Karpas-422 (cell line): ENCODE data around the gene DDX39B. TPM values are rescaled to one million over a fixed set of nuclear protein-coding genes. Genes with fewer than 3 reads are reported as not detected.

Experiments
- DNase-seq: peaks from one replicate; pipeline ENCODE4 v3.0.0-alpha.2; 2015
- H2AFZ ChIP-seq: fragments of 200-600 bp; sonication (generic); 2 replicates; pipeline ENCODE4 v1.6.1; 2014; ENCODE audit warnings: antibody characterized with exemption, low read length, mixed read lengths
- H3K27ac ChIP-seq: fragments of 200-600 bp; sonication (generic); 2 replicates; pipeline ENCODE4 v1.5.1; 2014; ENCODE audit warnings: mild to moderate bottlenecking, low read length, moderate library complexity
- H3K27me3 ChIP-seq: fragments of 200-600 bp; sonication (generic); 2 replicates; pipeline ENCODE4 v1.6.1; 2014; ENCODE audit warnings: low read length, mixed read lengths
- H3K36me3 ChIP-seq: fragments of 200-600 bp; sonication (generic); 2 replicates; pipeline ENCODE4 v1.6.1; 2014; ENCODE audit warnings: low read length, mixed read lengths; ENCODE audit not compliant: insufficient read depth
- H3K4me1 ChIP-seq: fragments of 200-600 bp; sonication (generic); 2 replicates; pipeline ENCODE4 v1.6.1; 2014; ENCODE audit warnings: mild to moderate bottlenecking, low read length, mixed read lengths
- H3K4me2 ChIP-seq: fragments of 200-600 bp; sonication (generic); 2 replicates; pipeline ENCODE4 v1.6.1; 2014; ENCODE audit warnings: low read length, low read depth, mild to moderate bottlenecking; ENCODE audit not compliant: poor library complexity, severe bottlenecking
- H3K4me3 ChIP-seq: fragments of 200-600 bp; sonication (generic); 2 replicates; pipeline ENCODE4 v1.5.1; 2014; ENCODE audit warnings: mild to moderate bottlenecking, antibody characterized with exemption, low read length, mixed read lengths
- H3K79me2 ChIP-seq: fragments of 200-600 bp; sonication (generic); 2 replicates; pipeline ENCODE4 v1.6.1; 2014; ENCODE audit warnings: mild to moderate bottlenecking, low read length, mixed read lengths
- H3K9ac ChIP-seq: fragments of 200-600 bp; sonication (generic); 2 replicates; pipeline ENCODE4 v1.6.0; 2014; ENCODE audit warnings: low read length
- H3K9me2 ChIP-seq: fragments of 200-600 bp; sonication (generic), shearing (Covaris generic); replicated peaks from 2 replicates; pipeline ENCODE4 v1.6.0; 2014; ENCODE audit warnings: mild to moderate bottlenecking, low read length, moderate library complexity; ENCODE audit not compliant: insufficient read depth
- H3K9me3 ChIP-seq: fragments of 300-700, 200-600 bp; sonication (generic); 2 replicates; pipeline ENCODE4 v1.6.1; 2014; ENCODE audit warnings: low read length, mixed read lengths
- H4K20me1 ChIP-seq: fragments of 200-600 bp; sonication (generic); 2 replicates; pipeline ENCODE4 v1.6.1; 2014; ENCODE audit warnings: mild to moderate bottlenecking, antibody characterized with exemption, low read length, low read depth; ENCODE audit not compliant: insufficient read depth
- total RNA-seq: library from RNA; depleted of rRNA; stranded (reverse); fragments of >200 nt; shearing (Covaris generic); gene quantifications from 2 replicates; pipeline ENCODE4 v1.2.3, GENCODE V29; 2014; ENCODE audit warnings: low replicate concordance

DDX39B gene
- total RNA-seq, 1 experiment from 2014 or later: 412 TPM

GRCh38 chr6:31546958-31547726 lies 5.3 kb upstream of the DDX39B start, which contains the start of gene NFKBIL1:
Gene NFKBIL1 (plus strand): TSS chr6:31547608. CDS start chr6:31547695, 87 bp downstream.
- Histone ChIP-seq H3K27ac (peak within 1 kb of the TSS; percentile 88), H3K9ac (peak within 1 kb of the TSS; percentile 75), H3K4me1 (peaks cover 70% of the 10 kb centered on the region), H3K79me2 (peaks cover 30% of the 10 kb centered on the region), H3K27me3 (no peaks in the 10 kb centered on the region), H3K4me3 (peak within 1 kb of the TSS; percentile 72), H4K20me1 (no peaks in the 10 kb centered on the region), H3K9me2 (no peaks in the 10 kb centered on the region), H3K9me3 (no peaks in the 10 kb centered on the region), H3K36me3 (peaks cover 12% of the 10 kb centered on the region), H3K4me2 (peak within 1 kb of the TSS; percentile 85), H2AFZ (no peak within 1 kb of the TSS)
- peak; percentile 99 for DNase-seq

- Histone ChIP-seq H2AFZ (no peak within 1 kb of the TSS), H4K20me1 (no peaks in the 10 kb centered on the region; the same call in 1 of the 2 replicates), H3K27ac (peak within 1 kb of the TSS; percentile 87), H3K4me1 (peaks cover 70% of the 10 kb centered on the region), H3K9me2 (no peaks in the 10 kb centered on the region), H3K27me3 (no peaks in the 10 kb centered on the region), H3K9me3 (no peaks in the 10 kb centered on the region), H3K79me2 (peaks cover 34% of the 10 kb centered on the region), H3K36me3 (peaks cover 12% of the 10 kb centered on the region), H3K9ac (peak within 1 kb of the TSS; percentile 75), H3K4me2 (peak within 1 kb of the TSS; percentile 85), H3K4me3 (peak within 1 kb of the TSS; percentile 72)
- peak; percentile 96 for DNase-seq
These were observed 4.6 kb upstream of the DDX39B start, which contains the start of gene ATP6V1G2 for GRCh38 chr6:31546339-31546957. Gene ATP6V1G2 (minus strand): TSS chr6:31546608. CDS start chr6:31546559, 49 bp downstream.

GRCh38 chr6:31545291-31545690 lies 3.5 kb upstream of the DDX39B start:
- peak overlapping the region; percentile 72 for H3K9ac ChIP-seq
- H4K20me1 ChIP-seq: peaks cover 8% of the 10 kb centered on the region
- H3K9me2 ChIP-seq: no peaks in the 10 kb centered on the region
- H3K36me3 ChIP-seq: peaks cover 23% of the 10 kb centered on the region
- no peak overlapping the region for H2AFZ ChIP-seq
- peak overlapping the region; percentile 69 for H3K4me3 ChIP-seq
- peak overlapping the region; percentile 85 for H3K4me2 ChIP-seq
- DNase-seq: peak; percentile 78
- peaks cover 46% of the 10 kb centered on the region for H3K79me2 ChIP-seq
- H3K27me3 ChIP-seq: no peaks in the 10 kb centered on the region
- H3K9me3 ChIP-seq: no peaks in the 10 kb centered on the region
- H3K4me1 ChIP-seq: peaks cover 73% of the 10 kb centered on the region
- peak overlapping the region; percentile 87 for H3K27ac ChIP-seq

- Histone ChIP-seq H3K9ac (peak overlapping the region; percentile 72), H4K20me1 (peaks cover 14% of the 10 kb centered on the region), H3K4me1 (peaks cover 76% of the 10 kb centered on the region), H3K27ac (peak overlapping the region; percentile 87), H3K27me3 (no peaks in the 10 kb centered on the region), H3K36me3 (peaks cover 28% of the 10 kb centered on the region), H3K4me2 (peak overlapping the region; percentile 85), H3K4me3 (peak overlapping the region; percentile 69; the same call in 1 of the 2 replicates), H2AFZ (no peak overlapping the region), H3K79me2 (peaks cover 52% of the 10 kb centered on the region), H3K9me2 (no peaks in the 10 kb centered on the region), H3K9me3 (no peaks in the 10 kb centered on the region)
- DNase-seq: peak; percentile 40
These were observed 2.9 kb upstream of the DDX39B start for GRCh38 chr6:31544676-31545075.

- Histone ChIP-seq H4K20me1 (peaks cover 24% of the 10 kb centered on the region), H3K9ac (no peak overlapping the region), H3K4me3 (peak overlapping the region; percentile 96; the same call in 1 of the 2 replicates), H3K4me1 (peaks cover 76% of the 10 kb centered on the region), H3K27ac (peak overlapping the region; percentile 95; the same call in 1 of the 2 replicates), H3K27me3 (no peaks in the 10 kb centered on the region), H3K79me2 (peaks cover 57% of the 10 kb centered on the region), H2AFZ (no peak overlapping the region), H3K4me2 (peak overlapping the region; percentile 98), H3K36me3 (peaks cover 31% of the 10 kb centered on the region), H3K9me2 (no peaks in the 10 kb centered on the region), H3K9me3 (no peaks in the 10 kb centered on the region)
- peak; percentile 40 for DNase-seq
These were observed 1.8 kb upstream of the DDX39B start for GRCh38 chr6:31543639-31544038.

- Histone ChIP-seq H3K4me2 (peak overlapping the region; percentile 98), H3K9ac (peak overlapping the region; percentile 96), H3K9me3 (no peaks in the 10 kb centered on the region), H3K4me1 (peaks cover 58% of the 10 kb centered on the region), H3K4me3 (peak overlapping the region; percentile 96), H3K27me3 (no peaks in the 10 kb centered on the region), H3K79me2 (peaks cover 59% of the 10 kb centered on the region), H3K27ac (peak overlapping the region; percentile 95), H3K36me3 (peaks cover 49% of the 10 kb centered on the region), H2AFZ (no peak overlapping the region), H3K9me2 (no peaks in the 10 kb centered on the region), H4K20me1 (peaks cover 41% of the 10 kb centered on the region)
- peak; percentile 89 for DNase-seq
These were observed 645 bp downstream of the DDX39B start for GRCh38 chr6:31541059-31541657.

GRCh38 chr6:31540640-31541039 lies 1.2 kb downstream of the DDX39B start:
- Histone ChIP-seq H3K9ac (peak overlapping the region; percentile 96), H3K79me2 (peaks cover 62% of the 10 kb centered on the region), H3K27ac (peak overlapping the region; percentile 95)

More at GRCh38 chr6:31540640-31541039, 1.2 kb downstream of the DDX39B start:
- Histone ChIP-seq H3K36me3 (peaks cover 54% of the 10 kb centered on the region), H3K4me3 (peak overlapping the region; percentile 96), H3K4me1 (peaks cover 53% of the 10 kb centered on the region), H3K9me3 (no peaks in the 10 kb centered on the region), H2AFZ (no peak overlapping the region), H3K27me3 (no peaks in the 10 kb centered on the region), H3K9me2 (no peaks in the 10 kb centered on the region), H3K4me2 (peak overlapping the region; percentile 98), H4K20me1 (peaks cover 46% of the 10 kb centered on the region)
- no peak for DNase-seq
